ENCODE results near the gene AQP10. TPM values are rescaled to one million over a fixed set of nuclear protein-coding genes. Genes with fewer than 3 reads are reported as not detected.

Gene AQP10
- total RNA-seq, 1 experiment from 2014 or later: not detected

DNA sequence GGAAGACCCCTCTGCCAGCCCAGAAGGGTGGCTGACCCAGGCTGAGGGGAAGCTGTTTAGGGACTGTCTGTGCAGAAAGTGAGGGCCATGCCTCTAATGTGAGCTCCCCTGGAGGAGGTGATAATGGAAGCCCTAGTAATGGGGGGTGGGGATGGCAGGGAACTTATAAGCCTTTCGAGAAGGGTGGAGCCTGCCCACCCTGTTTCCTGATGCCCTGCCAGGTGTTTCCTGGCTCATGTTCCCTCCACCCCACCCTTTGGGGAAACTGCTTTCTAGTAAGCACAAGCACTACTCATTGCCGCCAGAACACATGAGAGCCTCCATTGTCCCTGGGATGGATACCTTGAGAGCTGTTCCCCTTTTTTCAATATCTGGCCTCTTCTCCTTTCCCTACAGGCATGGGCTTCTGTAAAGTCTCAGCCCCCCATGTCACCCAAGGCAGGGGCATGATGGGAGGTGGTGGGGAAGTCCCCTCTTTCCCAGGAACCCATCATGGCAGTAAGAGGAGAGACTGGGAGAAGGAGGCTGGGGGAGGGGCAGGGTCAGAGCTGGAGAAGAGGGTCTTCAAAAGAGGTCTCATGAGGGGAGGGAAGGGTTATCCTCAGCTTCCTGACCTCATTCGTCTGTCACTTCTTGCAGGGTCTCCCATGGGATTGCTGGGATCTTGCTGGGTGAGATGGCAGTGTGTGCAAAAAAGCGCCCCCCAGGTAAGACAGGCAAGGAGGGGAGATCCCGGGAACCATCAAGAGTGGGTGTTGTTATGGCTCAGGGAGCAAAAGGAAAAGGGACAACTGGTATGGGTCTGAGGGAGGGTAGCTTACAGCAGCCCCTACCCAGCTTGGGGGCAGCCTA is 6.8 kb downstream of the AQP10 start:
- H3K36me3 ChIP-seq (ENCODE audit: insufficient read depth, low read length, poor library complexity, severe bottlenecking): peaks cover 19% of the 10 kb centered on the region
- TF ChIP-seq, protein P1, sequence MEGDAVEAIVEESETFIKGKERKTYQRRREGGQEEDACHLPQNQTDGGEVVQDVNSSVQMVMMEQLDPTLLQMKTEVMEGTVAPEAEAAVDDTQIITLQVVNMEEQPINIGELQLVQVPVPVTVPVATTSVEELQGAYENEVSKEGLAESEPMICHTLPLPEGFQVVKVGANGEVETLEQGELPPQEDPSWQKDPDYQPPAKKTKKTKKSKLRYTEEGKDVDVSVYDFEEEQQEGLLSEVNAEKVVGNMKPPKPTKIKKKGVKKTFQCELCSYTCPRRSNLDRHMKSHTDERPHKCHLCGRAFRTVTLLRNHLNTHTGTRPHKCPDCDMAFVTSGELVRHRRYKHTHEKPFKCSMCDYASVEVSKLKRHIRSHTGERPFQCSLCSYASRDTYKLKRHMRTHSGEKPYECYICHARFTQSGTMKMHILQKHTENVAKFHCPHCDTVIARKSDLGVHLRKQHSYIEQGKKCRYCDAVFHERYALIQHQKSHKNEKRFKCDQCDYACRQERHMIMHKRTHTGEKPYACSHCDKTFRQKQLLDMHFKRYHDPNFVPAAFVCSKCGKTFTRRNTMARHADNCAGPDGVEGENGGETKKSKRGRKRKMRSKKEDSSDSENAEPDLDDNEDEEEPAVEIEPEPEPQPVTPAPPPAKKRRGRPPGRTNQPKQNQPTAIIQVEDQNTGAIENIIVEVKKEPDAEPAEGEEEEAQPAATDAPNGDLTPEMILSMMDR (conservative IDR thresholded peaks at IDR 0.05; ENCODE audit: low read depth, low read length): no peak
- no peak for TF ChIP-seq EZH2 (IDR thresholded peaks at IDR 0.05; ENCODE audit: borderline replicate concordance, low read depth, low read length, poor library complexity, severe bottlenecking)
- ChIA-PET POLR2A (ENCODE audit: low non-redundant PET) (no interaction called here), CTCF (interaction anchor here (0.8 kb wide), 1 partner anchor 219 kb away, joined by 3 read pairs; no protein-coding TSS in a partner anchor)
- H3K27ac ChIP-seq (ENCODE audit: low read depth, low read length, poor library complexity, severe bottlenecking): peak overlapping the region; percentile 53
- peak overlapping the region; percentile 56 for H3K4me3 ChIP-seq (ENCODE audit: low read depth, low read length, poor library complexity, severe bottlenecking)
- peak; percentile 21 for DNase-seq (ENCODE audit: low spot score)
- no peaks in the 10 kb centered on the region for H3K27me3 ChIP-seq (replicated peaks; ENCODE audit: insufficient read depth, low read depth, low read length, poor library complexity)
- no TSS peak for BruUV-seq (replicated peaks)
- H3K4me1 ChIP-seq (ENCODE audit: insufficient read depth, low read length, poor library complexity, severe bottlenecking): peaks cover 35% of the 10 kb centered on the region
- no peaks in the 10 kb centered on the region for H3K9me3 ChIP-seq (ENCODE audit: low read depth, low read length, poor library complexity, severe bottlenecking)
- intact Hi-C loops (cut with micrococcal nuclease; ENCODE audit: unreplicated experiment): no loop called here

DNA sequence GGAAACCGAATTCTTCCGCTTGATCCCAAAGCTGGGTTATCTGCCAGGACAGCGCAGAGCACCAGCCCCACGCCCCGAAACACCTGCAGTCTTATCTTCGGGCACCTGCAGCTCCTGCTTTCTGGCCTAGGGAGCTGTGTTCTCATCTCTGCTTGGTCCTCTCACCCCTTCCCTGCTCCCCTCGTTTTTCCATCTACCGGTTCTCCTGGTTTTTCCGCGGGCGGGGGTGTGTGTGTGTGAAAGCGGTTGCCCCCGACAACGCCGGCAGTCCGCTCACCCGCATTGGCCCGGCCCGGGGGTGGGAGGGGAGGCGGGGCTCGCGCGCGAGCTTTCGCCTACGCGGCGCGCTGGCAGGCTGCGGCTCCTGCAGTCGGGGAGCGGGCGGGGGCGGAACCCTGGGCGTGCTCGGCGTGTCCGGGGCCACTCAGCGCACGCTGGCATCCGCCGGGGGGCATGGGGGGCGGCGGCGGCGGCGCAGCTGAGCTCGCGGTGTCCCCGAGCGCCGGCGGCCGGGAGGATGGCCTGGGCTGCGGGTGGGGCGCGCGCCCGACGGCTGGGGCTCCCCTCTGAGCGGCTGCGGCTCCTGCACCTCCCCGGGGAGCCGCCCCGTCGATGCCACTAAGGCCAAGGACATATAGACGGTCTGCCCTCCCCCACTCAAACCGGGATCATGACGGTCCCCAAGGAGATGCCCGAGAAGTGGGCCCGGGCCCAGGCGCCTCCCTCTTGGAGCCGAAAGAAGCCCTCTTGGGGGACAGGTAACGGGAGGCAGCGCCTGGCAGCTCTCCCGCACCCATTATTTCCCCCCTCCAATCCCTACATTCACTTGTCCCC is 7.6 kb downstream of the AQP10 start:
- Histone ChIP-seq H3K27ac (ENCODE audit: low read depth, low read length, poor library complexity, severe bottlenecking) (peak overlapping the region; percentile 53), H3K4me3 (ENCODE audit: low read depth, low read length, poor library complexity, severe bottlenecking) (peak overlapping the region; percentile 56), H3K4me1 (ENCODE audit: insufficient read depth, low read length, poor library complexity, severe bottlenecking) (peaks cover 35% of the 10 kb centered on the region), H3K27me3 (replicated peaks; ENCODE audit: insufficient read depth, low read depth, low read length, poor library complexity) (no peaks in the 10 kb centered on the region), H3K9me3 (ENCODE audit: low read depth, low read length, poor library complexity, severe bottlenecking) (no peaks in the 10 kb centered on the region), H3K36me3 (ENCODE audit: insufficient read depth, low read length, poor library complexity, severe bottlenecking) (peaks cover 25% of the 10 kb centered on the region)
- DNase-seq (ENCODE audit: low spot score): peak; percentile 86
- ChIA-PET POLR2A (ENCODE audit: low non-redundant PET) (no interaction called here), CTCF (no interaction called here)
- no TSS peak for BruUV-seq (replicated peaks)
- intact Hi-C loops (cut with micrococcal nuclease; ENCODE audit: unreplicated experiment): no loop called here
- TF ChIP-seq, protein P1 (conservative IDR thresholded peaks at IDR 0.05; ENCODE audit: low read depth, low read length): no peak
- TF ChIP-seq EZH2 (IDR thresholded peaks at IDR 0.05; ENCODE audit: borderline replicate concordance, low read depth, low read length, poor library complexity, severe bottlenecking): no peak

DNA sequence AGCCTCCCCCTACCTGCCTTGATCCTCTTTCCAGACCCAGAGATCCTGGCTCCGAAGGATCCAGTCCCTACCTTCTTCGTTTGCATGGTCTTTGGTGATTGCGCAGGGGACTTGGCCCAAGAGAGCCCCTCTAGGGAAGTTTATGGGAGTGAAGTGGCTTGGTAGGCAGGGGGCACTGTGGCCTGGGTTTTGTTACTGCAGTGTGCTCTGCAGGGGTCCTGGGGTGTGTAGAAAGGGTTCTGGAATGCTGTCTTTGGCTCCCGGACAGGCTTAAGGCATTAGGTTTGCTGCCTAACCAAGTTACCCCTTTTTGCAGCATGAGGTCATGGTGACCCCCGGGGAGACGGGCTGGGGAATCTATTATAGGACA is 8.2 kb downstream of the AQP10 start:
- Histone ChIP-seq H3K27me3 (replicated peaks; ENCODE audit: insufficient read depth, low read depth, low read length, poor library complexity) (no peaks in the 10 kb centered on the region), H3K4me3 (ENCODE audit: low read depth, low read length, poor library complexity, severe bottlenecking) (peak overlapping the region; percentile 56), H3K27ac (ENCODE audit: low read depth, low read length, poor library complexity, severe bottlenecking) (peak overlapping the region; percentile 53), H3K4me1 (ENCODE audit: insufficient read depth, low read length, poor library complexity, severe bottlenecking) (peaks cover 35% of the 10 kb centered on the region), H3K9me3 (ENCODE audit: low read depth, low read length, poor library complexity, severe bottlenecking) (no peaks in the 10 kb centered on the region), H3K36me3 (ENCODE audit: insufficient read depth, low read length, poor library complexity, severe bottlenecking) (peaks cover 29% of the 10 kb centered on the region)
- intact Hi-C loops (cut with micrococcal nuclease; ENCODE audit: unreplicated experiment): no loop called here
- ChIA-PET POLR2A (ENCODE audit: low non-redundant PET) (no interaction called here), CTCF (no interaction called here)
- peak; percentile 82 for DNase-seq (ENCODE audit: low spot score)
- TF ChIP-seq EZH2 (IDR thresholded peaks at IDR 0.05; ENCODE audit: borderline replicate concordance, low read depth, low read length, poor library complexity, severe bottlenecking): no peak
- TF ChIP-seq, protein P1 (conservative IDR thresholded peaks at IDR 0.05; ENCODE audit: low read depth, low read length): peak; percentile 66
- BruUV-seq (replicated peaks): no TSS peak

Measured in A673 (cell line).